Measurements from ENCODE around the gene CFAP107. TPM values are rescaled to one million over a fixed set of nuclear protein-coding genes. Genes with fewer than 3 reads are reported as not detected.
"Not testable (repeated sequence)": the region's sequence is repeated elsewhere in the genome, so short reads cannot be mapped to it uniquely, and the experiment has no call there.

The CFAP107 gene
- total RNA-seq, 1 donor from 2014 or later = not detected

DNA sequence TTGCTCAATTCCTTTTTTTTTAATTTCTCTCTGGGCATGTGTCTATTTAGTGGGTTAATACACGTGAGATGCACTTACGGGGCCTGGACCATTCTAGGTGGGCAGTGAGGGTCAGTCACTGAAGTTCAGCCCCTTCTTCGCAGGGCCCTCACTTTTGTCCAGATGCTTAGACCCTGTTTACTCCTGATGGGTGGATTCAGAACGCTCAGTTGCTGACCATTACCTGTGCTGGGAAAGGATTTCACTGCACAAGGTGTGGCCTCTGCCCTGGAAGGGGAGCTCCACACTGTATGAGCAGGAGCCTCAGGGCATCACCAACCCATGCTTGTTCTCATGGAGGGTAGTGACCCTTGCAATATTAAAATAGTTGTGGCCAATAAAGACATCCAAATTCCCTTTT, 32.1 kb downstream of the CFAP107 start:
- no peak for DNase-seq (ENCODE audit: low spot score)

DNA sequence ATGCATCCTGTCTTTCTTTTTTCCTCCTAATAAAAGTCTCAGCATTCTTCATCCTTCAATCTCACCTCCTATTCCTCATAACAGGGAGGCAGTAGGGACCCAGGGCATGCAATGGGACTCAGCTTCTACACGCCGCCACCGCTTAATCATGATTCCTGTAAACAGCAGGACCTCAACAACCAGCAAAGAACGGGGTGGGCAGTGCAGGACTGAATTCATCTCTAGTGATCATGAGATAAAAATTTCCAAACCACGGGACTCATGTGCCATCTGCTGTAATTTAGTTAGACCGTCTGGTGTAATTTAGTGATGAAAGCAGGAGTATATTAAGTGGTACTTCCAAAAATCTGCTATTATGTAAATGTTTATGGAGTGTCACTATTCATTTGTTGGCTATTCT, 32.9 kb downstream of the CFAP107 start:
- DNase-seq (ENCODE audit: low spot score) = no peak

DNA sequence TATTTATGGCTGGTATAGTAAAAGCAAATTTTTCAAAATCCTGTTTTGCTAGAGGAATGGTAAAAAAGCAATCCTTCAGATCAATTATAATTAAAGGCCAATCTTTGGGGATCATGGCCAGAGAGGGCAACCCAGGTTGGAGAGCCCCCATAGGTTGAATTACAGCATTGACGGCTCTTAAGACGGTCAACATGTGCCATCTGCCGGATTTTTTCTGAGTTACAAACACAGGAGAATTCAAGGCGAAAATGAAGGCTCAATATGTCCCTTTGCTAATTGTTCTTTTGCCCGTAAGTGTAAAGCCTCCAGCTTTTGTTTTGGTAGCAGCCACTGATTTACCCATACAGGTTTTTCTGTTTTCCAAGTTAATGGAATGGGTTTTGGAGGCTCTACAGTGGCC, 35.5 kb downstream of the CFAP107 start:
- not testable (repeated sequence) for DNase-seq (ENCODE audit: low spot score)

DNA sequence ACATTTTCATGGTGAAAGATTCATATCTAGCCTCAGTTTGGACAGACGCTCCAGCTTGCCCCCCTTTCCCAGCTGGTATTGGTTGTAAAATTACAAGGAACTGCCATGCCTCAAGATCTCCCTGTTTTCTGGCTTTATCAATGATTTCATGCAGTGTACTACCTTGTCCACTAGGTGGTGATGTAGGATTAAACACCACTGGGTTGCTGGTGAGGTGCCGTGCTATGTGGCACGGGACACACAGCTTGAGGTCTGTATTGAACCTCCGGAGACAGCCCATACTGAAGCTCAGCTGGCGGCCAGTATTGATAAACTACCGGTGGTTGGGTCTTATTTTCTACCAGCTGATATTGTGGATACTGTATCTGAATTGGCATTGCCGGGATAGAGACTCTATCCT, 37.8 kb downstream of the CFAP107 start:
- not testable (repeated sequence) for DNase-seq (ENCODE audit: low spot score)

DNA sequence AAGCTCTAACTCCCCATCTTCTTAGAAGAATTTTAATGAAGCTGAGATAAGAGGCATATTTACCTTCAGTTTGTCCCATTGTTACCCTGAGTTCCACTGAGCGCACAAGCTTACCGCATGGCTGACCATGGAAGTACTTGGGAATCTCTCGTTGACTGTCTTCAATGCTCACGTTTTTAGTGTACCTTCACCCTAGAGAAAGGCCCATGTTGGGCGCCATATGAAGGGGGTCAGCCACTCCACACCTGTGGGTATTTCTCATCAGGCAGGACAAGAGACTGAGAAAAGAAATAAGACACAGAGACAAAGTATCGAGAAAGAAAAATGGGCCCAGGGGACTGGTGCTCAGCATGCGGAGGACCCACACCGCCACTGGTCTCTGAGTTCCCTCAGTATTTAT, 38.7 kb downstream of the CFAP107 start:
- DNase-seq (ENCODE audit: low spot score) = not testable (repeated sequence)

DNA sequence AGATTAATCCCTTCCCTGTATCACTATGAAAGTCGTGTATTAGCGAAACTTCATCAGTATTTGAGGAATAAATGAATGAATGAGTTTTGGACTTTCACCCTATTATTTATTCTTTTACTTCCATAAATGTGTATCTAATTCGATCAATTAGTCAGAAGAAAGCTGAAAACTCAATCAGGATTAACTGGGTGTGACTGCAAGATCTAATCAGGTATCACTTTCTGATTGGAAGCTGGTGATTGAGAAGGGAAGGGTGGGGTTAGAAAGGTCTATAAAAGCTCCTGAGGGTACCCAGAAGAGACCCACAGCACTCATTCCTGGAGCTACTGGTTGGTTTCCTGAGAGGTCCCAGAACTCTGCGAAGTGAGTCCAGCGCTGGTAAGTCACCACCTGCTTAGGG, 45.1 kb downstream of the CFAP107 start, which contains the start of gene PRAMEF1:
Gene PRAMEF1, plus strand, starts transcription at position 301 of the 400 bp plus-strand sequence. CDS start 1,831 bp downstream, outside the sequence.
- not testable (repeated sequence) for DNase-seq (ENCODE audit: low spot score)

DNA sequence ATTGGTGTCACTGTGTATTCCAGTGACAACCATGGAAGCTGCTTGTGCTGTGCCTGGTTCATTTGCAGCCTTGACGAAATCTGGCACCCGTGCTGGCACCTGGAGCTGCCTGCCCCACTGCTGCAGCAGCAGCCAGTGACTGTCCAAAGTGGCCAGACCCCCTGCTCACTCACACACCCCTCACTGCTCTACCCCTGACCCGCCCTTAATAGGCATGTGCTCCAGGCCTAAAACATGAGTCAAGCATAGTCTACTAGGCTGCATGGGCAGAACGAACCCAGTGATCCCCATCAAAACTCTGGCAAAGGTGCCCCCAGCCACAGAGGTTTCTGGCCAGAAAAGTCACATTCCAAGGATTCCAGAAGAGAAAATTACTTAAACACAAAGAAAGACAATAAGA, 52.9 kb downstream of the CFAP107 start:
- no peak for DNase-seq (ENCODE audit: low spot score)

DNA sequence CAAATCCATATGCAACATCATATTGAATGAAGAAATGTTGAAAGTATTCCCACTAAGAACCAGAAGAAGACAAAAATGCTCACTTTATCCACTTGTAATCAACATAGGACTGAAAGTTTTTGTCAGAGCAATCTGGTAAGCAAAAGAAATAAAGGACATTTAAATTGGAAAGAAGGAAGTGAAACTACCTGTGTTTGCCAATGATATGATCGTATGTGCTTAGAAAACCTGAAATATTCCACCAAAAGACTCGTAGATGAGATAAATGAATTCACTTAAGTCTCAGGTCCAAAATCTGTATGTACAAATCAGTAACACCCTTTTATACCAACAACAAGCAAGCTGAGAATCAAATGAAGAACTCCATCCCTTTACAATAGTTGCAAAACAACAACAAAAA, 53.7 kb downstream of the CFAP107 start:
- DNase-seq (ENCODE audit: low spot score) = no peak

DNA sequence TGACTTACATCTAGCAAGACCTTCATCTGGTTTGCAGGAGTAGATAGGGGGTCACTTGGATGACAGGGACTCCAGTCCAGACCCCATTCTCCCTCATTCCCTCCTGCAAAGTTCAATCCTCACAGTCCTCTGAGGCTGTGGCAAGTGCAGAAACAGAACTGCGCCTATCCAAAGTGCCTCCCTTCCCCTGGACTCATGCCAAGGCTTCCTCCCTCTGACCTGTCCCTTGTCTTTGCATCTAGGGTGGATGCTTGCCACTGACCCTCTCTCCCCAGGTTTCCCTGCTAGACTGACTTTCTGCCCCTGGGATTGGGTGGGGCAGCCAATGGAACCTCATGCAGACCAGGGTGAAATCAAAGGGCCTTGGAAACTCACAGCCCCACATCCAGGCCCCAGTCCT, 63.9 kb downstream of the CFAP107 start:
- no peak for DNase-seq (ENCODE audit: low spot score)

DNA sequence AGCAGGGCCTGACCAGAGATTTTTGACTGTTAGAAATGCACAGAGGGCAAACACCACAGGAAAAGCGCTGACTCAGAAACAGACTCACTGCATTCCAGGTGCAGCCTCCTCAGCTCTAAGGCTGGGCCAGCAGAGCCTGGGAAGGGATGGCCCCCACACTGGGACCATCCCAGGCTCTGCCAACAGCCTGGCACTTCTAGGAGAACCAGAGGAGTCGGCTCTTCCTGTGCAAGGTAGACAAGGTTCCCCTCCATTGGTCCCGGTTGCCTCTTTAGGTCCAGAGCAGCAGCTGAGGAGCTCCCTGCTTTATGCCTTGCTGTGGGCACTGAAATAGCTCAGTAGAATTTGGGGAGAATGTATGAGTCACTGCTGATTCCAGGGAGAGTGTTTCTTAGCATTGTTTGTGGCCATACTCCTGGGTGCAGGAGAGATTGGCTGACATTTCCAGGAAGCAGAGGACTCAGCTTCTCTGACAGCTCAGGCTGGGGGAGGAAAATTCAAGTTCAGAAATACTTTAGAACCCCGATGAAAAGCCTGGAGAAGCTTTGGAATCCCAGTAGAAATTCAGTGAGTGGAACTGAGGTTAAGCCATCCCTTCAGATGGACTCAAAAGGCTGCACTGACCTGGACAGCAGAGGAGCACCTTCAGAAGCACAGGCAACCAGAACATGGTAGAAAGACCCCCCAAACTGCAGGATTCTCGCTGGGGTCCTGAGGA, 64.8 kb downstream of the CFAP107 start:
- DNase-seq (ENCODE audit: low spot score) = no peak

DNA sequence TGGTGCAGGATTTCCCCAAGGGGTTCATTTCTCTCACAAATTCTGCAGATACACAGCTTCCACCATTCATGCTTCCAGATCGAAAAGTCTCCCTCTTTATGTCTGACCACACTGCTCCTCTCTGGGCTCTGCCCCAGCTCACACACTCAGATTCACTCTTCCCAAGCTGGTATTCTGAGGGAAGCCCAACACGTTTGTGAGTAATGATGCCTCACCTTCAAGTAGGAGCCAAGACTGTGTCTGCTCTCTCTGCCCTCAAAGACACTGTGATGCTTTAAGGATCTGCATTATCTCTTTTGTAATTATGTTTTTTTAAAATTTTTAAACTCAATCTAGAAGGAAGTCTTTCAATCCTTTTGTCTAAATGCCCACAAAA, 65.4 kb downstream of the CFAP107 start:
- no peak for DNase-seq (ENCODE audit: low spot score)

Other genes starting within 250 kb of the CFAP107 start
- 237 TPM for gene DHRS3, start 128.0 kb upstream of the CFAP107 start, total RNA-seq
- not detected for gene AADACL4, start 102.1 kb upstream of the CFAP107 start, total RNA-seq
- not detected for gene AADACL3, start 30.1 kb upstream of the CFAP107 start, total RNA-seq
- not detected for gene PRAMEF12, start 27.5 kb downstream of the CFAP107 start, total RNA-seq
- not detected for gene PRAMEF1, start 45.2 kb downstream of the CFAP107 start, total RNA-seq
- gene PRAMEF11, start 85.2 kb downstream of the CFAP107 start, total RNA-seq = not detected
- gene HNRNPCL1, start 102.5 kb downstream of the CFAP107 start, total RNA-seq = not detected
- not detected for gene PRAMEF2, start 110.9 kb downstream of the CFAP107 start, total RNA-seq
- not detected for gene PRAMEF4, start 140.0 kb downstream of the CFAP107 start, total RNA-seq
- gene PRAMEF10, start 152.1 kb downstream of the CFAP107 start, total RNA-seq = not detected
- not detected for gene PRAMEF7, start 170.4 kb downstream of the CFAP107 start, total RNA-seq
- not detected for gene PRAMEF6, start 201.4 kb downstream of the CFAP107 start, total RNA-seq

All from ureter (tissue), 1 donor.